CD4-positive, alpha-beta T cell treated with Interleukin-21 for 1 hour (primary cell): ENCODE data around the gene NCOR1.
"Not testable (repeated sequence)": the region's sequence is repeated elsewhere in the genome, so short reads cannot be mapped to it uniquely, and the experiment has no call there.

Experiments
- DNase-seq: peaks from one replicate; pipeline ENCODE4 v3.0.0-alpha.2; 2020

NCOR1 gene

DNA sequence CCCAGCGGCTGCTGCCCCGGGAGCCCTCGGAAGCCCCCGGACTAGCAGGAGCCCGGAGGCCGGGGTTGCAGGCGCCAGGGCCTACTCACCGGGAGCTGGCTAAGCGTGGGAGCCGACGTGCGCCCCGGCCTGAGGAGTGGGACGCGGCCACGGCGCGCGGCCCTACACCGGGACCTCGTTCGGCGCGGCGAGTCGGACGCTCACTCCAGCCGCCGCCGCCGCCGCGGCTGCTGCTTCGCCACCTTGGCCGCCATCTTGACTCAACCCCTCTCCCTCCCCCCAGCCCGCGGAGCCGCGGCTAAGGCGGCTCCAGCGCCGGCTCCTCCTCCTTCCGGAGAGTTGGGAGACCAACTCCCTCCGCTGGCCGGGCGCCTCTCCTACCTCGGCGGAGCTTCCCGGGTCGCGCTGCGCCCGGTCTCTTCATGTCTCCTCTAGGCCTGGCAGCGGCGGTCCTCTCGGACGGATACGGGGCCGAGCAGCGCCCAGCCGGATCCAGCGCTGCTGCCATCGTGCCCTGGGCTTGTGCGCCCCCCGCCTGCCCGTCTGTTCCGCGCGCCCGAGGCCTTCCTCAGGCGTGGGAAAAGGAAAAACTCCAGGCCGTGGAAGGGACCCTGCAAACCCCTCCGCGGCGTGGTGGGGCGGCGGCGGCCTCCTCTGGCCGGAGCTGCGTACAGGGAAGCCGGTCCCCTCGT, at the start of gene NCOR1:
NCOR1 (minus strand) TSS at position 262 of the 692 bp plus-strand sequence. CDS start 20,965 bp downstream, outside the sequence.
- DNase-seq: peak; percentile 88

DNA sequence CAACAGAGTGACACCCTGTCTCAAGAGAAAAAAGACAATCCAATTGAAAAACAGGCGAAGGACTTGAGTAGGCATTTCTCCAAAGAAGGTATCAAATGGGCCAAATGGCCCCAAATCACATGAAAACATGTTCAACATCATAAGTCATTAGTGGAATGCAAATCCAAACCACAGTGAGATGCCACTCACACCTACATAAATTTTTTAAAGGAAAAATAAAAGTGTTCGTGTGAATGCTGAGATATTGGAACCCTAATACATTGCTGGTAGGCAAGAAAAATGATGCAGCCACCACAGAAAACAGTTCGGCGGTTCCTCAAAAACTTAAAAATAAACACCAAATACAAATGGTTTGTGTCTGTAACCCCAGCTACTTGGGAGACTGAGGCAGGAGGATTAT, 46.9 kb upstream of the NCOR1 start:
- DNase-seq: no peak

DNA sequence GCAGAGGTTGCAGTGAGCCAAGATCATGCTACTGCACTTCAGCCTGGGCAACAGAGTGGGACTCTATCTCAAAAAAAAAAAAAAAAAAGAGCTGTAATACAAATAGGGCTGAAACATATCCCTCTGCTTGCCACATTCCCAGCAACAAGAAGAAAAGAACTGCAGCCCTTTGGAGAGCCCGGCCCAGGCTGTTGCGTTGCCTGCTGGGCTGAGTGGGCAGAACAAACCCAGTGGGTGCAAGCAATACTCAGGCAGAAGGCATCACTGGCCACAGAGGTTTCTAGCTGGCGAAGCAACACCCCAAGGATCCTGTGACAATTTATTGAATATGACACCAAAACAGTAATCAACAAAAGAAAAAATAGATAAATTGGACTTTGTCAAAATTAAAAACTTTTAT, 45.7 kb upstream of the NCOR1 start:
- no peak for DNase-seq

DNA sequence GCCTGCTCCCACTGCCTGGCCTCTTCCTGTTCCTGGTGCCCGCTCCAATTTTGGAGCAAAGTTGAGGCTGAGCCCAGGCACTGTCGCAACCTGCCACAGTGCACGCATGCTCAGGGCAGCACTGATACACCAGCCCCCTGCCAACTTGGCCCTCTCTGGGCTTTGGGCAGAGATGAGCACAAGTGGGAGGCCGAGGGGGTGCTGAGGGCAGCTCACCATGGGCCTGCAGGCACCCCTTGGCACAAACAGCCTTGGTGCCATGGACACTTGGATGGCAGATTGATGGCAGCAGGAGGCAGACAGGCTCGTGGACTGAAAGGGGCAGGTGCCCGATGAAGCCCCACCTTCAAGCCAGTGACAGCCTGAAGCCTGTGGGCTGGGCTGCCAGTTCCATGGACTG, 44.6 kb upstream of the NCOR1 start:
- no peak for DNase-seq

DNA sequence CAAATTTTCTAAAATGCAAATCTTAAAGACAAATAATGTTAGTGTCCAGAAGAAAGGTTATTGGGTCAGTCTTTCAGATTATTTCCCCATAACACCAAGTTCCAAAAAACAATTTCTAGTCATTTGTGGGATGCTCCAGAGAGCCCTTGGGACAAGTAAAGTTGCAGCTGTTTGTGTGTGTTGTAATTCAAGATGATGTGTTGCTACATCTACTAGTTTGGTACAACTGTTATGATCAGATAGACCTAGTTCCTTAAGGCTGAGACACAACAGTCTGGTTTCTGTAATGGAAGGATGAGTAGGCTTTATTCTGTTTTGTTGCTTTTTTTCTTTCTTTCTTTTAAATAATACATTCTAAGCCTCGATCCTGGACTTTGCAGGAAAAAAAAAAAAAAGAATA, 43.6 kb upstream of the NCOR1 start:
- DNase-seq: no peak

DNA sequence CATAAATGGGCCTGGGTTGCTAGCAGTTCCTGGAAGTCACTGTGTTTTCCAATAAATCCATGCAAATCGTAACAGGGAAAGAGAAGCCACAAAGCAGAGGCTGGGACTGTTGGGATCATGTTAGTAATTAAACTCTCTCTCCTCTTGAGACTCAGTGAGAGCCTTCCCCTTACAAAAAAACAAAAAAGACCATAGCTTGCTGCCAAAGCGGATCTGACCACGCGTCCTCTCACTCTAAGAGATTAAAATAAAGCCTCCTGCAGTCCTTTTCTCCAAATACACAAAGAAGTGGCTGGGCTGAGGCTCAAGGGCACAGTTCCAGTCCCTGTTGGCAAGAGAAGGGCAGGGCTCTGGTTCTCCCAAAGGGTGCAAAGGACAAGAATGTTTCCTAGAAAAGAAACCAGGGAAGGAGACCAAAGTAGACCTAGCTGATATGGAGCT, 40.2 kb upstream of the NCOR1 start:
- DNase-seq: no peak

DNA sequence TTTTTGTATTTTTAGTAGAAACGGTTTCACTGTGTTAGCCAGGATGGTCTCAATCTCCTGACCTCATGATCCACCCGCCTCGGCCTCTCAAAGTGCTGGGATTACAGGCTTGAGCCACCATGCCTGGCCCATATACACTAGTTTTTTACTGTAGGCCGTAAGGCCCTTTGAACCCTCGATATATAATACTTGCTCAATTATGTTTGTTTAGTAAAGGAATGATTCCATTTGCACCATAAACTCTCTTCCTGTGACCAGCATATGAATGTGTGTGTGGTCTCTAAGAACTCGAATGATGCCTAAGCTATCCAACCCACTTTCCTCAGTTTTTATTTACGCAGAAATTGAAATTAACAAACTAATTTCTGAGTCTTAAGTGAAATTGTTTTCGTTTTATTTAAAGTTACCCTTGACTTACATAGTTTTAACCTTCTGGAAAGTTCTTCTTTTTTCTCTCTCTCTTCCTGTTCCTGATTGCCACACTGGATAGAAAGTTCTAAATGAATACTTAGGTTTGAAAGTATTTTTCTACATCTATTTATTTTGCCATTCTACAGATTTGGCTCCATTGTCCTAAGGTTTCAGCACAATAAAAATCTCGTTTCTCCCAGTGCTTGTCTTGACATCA, 39.6 kb upstream of the NCOR1 start:
- DNase-seq: no peak

DNA sequence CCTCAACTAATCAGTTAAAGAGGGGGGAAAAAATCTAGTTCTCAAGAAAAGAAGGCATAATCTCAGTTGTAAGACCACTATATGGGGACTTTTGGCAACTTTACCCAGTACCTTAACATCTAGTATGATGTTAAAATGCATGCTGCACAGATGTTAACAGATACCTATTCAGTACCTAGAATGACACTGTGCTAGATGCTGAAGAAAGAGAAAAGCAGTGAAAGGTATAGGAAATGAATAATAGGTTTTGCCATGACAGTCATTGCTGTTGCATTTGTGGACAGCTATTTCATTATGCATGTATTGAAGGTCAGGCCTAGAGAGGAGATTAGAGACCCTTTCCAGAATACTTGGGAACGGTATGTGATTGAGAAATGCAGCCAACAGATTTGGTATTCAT, 36.2 kb upstream of the NCOR1 start:
- DNase-seq: no peak

DNA sequence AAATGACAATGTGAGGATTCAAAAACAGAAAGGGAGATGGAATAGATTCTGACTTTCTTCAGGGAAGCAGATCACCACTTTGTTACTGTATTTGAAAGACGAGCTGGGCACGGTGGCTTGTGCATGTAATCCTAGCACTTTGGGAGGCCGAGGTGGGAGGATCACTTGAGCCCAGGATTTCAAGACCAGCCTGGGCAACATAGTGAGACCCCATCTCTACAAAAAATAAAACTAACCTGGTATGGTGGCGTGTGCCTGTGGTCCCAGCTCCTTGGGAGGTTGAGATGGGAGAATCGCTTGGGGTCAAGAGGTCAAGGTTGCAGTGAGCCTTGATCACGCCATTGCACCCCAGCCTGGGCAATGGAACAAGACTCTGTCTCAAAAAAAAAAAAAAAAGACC, 35.7 kb upstream of the NCOR1 start:
- no peak for DNase-seq

DNA sequence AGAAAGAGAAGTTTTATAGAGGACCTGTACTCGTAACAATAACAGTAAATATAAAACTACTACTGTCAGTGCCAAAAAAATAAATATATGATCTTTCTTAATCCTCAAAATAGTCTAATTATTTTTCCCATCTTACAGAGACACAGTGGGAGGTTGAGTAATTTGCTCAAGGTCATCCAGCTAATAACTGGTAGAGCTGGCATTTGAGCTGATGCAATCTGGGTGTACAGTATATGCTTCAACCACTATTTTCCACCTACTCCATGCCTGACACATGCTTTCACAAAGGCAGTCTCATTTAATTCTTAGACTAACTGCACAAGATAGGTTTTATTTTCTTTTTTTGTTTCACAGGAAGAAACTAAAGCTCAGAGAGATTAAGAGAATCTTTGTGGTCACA, 35.3 kb upstream of the NCOR1 start:
- no peak for DNase-seq

DNA sequence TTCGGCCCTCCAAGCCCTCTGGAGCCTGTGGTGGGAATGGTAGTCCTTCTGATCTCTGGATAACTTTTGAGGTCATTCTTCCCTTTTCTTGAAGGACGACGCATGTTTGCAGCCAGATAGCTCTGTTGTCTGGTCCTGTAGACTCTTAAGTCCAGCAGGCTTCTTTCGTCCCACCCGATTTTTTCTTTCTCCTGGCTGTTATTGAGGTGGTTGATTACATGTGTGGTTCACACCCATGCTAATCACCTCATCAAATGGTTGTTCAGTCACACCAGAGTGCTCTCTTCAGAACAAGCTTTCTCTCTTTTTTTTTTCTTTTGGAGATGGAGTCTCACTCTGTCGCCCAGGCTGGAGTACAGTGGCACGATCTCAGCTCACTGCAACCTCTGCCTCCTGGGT, 32.3 kb upstream of the NCOR1 start:
- DNase-seq: no peak

DNA sequence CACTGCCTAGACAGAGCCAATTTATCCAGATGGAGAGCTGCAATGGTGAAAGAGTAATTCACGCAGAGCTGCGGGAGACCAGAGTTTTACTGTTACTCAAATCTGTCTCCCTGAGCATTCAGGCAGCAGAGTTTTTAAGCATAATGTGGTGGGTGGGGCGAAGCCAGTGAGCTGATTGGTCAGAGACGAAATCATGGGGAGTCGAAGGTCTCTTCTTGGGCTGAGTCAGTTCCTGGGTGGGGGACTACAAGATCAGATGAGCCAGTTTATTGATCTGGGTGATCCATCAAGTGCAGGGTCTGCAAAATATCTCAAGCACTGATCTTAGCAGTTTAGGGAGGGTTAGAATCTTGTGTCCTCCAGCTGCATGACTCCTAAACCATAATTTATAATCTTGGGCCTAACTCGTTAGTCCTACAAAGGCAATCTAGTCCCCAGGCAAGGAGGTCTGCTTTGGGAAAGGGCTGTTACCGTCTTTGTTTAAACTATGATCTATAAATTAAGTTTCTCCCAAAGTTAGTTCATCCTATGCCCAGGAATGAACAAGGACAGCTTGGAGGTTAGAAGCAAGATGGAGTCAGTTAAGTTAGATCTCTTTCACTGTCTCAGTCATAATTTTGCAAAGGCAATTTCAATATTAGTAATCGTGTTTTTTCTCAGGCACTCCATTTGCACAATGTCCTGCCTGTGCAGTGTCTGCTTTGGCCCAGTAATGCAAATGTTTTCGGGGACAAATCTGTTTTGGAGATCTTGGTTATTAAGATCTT, 28.6 kb upstream of the NCOR1 start:
- DNase-seq: no peak

DNA sequence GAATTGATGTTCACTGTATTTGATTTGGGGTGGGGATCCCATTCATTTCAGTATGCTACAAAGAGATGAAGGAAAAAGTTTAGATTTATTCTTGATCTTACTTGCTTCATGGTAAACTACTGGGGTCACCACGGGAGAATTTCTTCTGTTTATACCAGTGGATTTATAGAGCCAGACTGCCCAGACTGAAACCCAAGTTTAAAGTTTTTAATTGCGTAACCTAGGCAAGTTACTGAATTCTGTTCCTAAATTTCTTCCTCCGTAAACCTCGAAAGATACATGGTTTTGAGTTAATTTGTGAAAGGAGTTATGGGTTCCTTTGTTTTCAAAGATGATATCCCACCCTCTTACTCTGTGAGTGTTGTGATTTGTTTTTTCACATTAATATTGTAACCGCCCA, 28.1 kb upstream of the NCOR1 start:
- no peak for DNase-seq

DNA sequence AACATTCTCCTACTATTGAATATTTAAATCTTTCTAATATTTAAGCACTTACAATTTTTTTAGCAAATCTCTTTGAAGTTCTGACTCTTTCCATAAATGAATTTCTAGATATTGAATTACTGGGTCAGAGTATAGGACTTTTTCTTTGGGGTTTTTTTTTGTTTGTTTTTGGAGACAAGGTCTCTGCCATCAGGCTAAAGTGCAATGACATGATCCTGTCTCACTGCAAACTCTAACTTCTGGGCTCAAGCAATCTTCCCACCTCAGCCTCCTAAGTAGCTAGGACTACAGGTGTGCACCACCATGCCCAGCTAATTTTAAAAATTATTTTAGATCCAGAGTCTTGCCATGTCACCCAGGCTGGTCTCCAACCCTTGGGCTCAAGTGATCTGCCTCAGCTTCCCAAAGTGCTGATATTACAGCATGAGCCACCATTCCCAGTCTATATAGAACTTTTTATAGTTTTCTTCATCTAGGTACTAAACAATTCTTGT, 26.6 kb upstream of the NCOR1 start:
- DNase-seq: no peak

DNA sequence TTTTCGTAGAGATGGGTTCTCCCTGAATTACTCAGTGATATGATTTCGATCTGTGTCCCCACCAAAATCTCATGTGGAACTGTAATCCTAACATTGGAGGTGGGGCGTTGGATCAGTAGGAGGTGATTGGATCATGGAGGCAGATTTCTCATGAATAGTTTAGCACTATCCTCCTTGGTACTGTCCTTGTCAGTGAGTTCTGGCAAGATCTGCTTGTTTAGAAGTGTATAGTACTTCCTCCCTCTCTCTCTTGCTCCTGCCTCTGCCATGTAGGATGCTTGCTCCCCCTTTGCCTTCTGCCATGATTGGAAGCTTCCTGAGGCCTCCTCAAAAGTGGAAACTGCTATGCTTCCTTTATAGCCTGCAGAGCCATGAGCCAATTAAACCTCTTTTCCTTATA, 24.6 kb upstream of the NCOR1 start:
- no peak for DNase-seq

DNA sequence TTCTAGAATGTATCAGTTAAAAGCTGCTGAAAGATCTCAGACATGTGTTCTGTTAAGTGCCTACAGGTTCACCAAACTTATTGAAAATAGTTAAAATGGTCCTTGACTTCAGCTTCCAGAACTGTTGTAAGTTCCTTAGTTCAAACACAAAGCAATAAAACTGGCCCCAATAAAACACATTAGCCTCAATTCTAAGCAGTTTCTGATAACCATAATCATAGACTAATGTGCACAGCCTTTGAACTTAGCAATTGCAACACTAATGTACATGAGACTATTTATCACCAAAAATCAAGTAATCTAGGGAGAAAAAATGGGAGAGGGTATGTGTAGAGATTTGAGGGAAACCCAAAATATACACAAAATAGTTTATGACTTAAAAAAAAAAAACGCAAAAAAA, 17.1 kb upstream of the NCOR1 start:
- DNase-seq: no peak

DNA sequence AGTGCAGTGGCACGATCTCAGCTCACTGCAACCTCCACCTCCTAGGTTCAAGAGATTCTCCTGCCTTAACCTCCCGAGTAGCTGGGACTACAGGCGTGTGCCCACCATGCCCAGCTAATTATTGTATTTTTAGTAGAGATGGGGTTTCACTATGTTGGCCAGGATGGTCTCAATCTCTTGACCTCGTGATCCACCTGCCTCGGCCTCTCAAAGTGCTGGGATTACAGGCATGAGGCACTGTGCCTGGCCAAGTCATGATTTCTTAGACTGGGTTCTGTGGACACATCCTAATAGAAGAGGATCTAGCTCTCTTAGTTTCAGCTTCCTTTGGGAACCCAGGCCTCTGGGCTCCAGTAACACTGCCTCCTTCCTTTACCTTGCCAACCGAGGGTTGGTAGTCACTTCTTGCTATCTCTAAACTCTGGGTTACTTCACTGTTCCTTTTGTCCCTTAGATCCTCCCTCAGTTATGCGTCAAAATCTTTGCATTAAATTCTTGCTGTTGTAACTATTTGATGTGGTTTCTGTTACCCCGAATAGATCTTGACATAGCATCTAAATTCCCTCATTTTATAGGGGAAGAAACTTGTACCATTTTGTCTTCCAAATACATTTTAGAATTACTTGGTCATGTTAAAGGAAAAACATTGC, 14.7 kb upstream of the NCOR1 start:
- not testable (repeated sequence) for DNase-seq

DNA sequence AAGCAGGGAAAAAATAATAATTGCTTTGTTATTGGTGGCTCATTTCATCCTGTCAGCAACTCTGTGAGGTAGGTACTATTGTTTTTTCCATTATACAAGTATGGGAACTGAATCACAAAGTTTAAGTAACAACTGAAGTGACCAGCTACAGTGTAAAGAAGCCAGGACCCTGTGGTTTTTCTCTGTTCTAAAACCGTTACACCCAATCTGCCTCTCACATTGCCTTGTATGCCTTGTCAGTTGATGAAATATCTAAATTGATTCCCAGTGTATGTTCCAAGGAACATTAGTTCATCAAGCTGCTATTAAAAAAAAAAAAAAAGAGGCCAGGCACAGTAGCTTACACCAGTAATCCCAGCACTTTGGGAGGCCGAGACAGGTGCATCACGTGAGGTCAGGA, 7.1 kb upstream of the NCOR1 start:
- DNase-seq: no peak

DNA sequence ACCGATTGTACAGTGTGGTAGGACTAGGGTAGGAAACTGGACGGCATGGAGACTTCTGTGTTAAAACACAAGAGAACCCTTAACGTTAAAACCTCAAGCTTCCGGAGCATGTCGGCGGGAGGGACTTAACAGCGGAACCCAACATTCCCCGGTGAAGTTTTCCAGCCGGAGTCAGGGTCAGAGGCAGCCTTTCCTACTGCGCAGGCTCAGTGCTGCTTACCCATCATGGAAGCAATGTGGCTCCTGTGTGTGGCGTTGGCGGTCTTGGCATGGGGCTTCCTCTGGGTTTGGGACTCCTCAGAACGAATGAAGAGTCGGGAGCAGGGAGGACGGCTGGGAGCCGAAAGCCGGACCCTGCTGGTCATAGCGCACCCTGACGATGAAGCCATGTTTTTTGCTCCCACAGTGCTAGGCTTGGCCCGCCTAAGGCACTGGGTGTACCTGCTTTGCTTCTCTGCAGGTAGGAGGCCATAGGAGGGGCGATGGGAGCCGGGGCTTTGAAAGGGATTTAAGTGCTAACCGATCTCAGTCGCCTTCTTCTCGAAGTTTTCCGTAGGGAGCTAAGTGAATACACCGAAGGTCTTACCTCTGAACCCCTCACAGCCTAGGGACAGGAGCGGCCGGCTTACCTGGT, 1.8 kb upstream of the NCOR1 start, which contains the start of gene PIGL:
PIGL (plus strand) TSS at position 209 of the 634 bp plus-strand sequence; CDS start at position 226, 17 bp downstream.
- peak; percentile 90 for DNase-seq

DNA sequence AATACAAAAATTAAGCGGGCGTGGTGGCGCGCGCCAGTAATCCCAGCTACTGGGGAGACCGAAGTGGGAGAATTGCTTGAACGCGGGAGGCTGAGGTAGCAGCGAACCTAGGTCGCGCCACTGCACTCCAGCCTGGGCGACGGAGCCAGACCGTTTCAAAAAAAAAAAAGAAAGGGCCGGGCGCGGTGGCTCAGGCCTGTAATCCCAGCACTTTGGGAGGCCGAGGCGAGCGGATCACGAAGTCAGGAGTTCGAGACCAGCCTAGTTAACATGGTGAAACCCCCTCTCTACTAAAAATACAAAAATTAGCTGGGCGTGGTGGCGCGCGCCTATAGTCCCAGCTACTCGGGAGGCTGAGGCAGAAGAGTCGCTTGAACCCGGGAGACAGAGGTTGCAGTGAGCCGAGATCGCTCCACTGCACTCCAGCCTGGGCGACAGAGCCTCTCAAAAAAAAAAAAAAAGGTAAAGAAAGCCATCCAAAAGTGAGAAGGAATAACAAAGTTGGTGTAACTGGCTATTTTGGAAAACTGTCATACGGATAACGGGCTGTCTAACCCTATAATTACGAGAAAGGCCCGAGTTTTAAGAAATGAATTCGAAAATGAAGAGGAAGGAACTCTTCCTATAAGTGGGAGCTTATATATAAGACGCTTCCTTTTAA, 1.1 kb upstream of the NCOR1 start:
- DNase-seq: not testable (repeated sequence)

DNA sequence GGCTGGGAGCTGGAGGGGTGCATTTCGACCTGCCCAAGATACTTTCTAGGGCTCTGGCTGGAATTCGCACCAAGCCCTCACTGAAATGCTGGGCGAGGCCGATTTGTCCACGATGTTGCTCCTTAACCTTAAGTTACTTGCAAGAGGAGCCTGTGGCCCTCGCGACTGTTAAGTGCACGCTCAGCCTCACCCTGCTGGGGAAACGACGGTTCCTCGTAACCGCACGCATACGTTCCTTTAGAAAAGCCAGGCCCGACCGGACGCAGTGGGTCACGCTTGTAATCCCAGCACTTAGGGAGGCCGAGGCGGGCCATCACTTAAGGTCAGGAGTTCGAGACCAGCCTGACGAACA, 607 bp upstream of the NCOR1 start:
- DNase-seq: no peak

DNA sequence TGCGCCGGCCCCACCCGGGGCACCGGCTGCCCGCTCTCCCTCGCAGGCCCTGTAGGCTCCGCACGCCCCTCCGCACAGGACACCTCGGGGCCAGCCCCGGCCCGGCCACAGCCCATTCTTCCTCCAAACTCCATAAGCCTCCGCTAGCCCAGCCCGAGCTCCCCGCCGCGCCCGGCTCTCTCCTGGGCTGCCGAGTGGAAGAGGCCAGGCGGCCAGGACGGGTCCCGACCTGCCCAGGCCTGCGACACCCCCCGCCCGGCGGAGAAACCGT, 397 bp downstream of the NCOR1 start:
- no peak for DNase-seq
